Transverse colon (tissue), 4 donors: ENCODE results near the gene AKAP5.

Experiments used
- EP300 ChIP-seq: sonication (generic); formaldehyde crosslinking; IDR thresholded peaks from one replicate; pipeline ENCODE4 v1.6.1; 2017; ENCODE audit warnings: antibody characterized with exemption, low read depth
- POLR2A ChIP-seq: fragments of 450-650 bp; IDR thresholded peaks from one replicate; pipeline ENCODE4 v1.6.1; 2016; ENCODE audit warnings: antibody characterized with exemption, mild to moderate bottlenecking, moderate library complexity
- POLR2AphosphoS5 ChIP-seq, 3 donors: sonication (generic); formaldehyde crosslinking; IDR thresholded peaks; one replicate each; pipeline ENCODE4 v1.6.1; 2016; ENCODE audit warnings: antibody characterized with exemption in 3 of 3
- TF ChIP-seq, protein P1 (sequence below), 5 experiments: fragments of 200-600 bp in 3 of 5; fragments of 450-650 bp in 2 of 5; sonication (generic) in 3 of 5; IDR thresholded peaks; 1 replicate in 2 of 5; 2 replicates in 3 of 5; pipeline ENCODE4 v1.5.1; 2016 to 2017; ENCODE audit warnings: antibody characterized with exemption in 5 of 5, inconsistent platforms in 3 of 5, mild to moderate bottlenecking in 2 of 5, moderate library complexity in 1 of 5

GRCh38 chr14:64417771-64418125 is 47.6 kb upstream of the AKAP5 start:
- TF ChIP-seq POLR2A (no peak), POLR2AphosphoS5 (IDR thresholded peaks at IDR 0.05) (no peak), EP300 (no peak)
- TF ChIP-seq, protein P1, sequence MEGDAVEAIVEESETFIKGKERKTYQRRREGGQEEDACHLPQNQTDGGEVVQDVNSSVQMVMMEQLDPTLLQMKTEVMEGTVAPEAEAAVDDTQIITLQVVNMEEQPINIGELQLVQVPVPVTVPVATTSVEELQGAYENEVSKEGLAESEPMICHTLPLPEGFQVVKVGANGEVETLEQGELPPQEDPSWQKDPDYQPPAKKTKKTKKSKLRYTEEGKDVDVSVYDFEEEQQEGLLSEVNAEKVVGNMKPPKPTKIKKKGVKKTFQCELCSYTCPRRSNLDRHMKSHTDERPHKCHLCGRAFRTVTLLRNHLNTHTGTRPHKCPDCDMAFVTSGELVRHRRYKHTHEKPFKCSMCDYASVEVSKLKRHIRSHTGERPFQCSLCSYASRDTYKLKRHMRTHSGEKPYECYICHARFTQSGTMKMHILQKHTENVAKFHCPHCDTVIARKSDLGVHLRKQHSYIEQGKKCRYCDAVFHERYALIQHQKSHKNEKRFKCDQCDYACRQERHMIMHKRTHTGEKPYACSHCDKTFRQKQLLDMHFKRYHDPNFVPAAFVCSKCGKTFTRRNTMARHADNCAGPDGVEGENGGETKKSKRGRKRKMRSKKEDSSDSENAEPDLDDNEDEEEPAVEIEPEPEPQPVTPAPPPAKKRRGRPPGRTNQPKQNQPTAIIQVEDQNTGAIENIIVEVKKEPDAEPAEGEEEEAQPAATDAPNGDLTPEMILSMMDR (IDR thresholded peaks at IDR 0.05): no peak
